Upper lobe of right lung (tissue), 1 donor: ENCODE measurements around the gene TOR1B. TPM values are rescaled to one million over a fixed set of nuclear protein-coding genes. Genes with fewer than 3 reads are reported as not detected.
"Not testable (repeated sequence)": the region's sequence is repeated elsewhere in the genome, so short reads cannot be mapped to it uniquely, and the experiment has no call there.

Experiments
- ATAC-seq: fragments of 200-7000 bp; cut with Tn5 transposase; one replicate; pipeline ENCODE4 v1.9.1; 2020; ENCODE audit warnings: mild to moderate bottlenecking, moderate library complexity
- DNase-seq: peaks from one replicate; pipeline ENCODE4 v3.0.0-alpha.2; 2020
- H3K27ac ChIP-seq: fragments of 200-600 bp; one replicate; pipeline ENCODE4 v1.8.0; 2022
- H3K27me3 ChIP-seq: fragments of 200-600 bp; one replicate; pipeline ENCODE4 v1.8.0; 2022; ENCODE audit warnings: mild to moderate bottlenecking
- H3K36me3 ChIP-seq: fragments of 200-600 bp; one replicate; pipeline ENCODE4 v1.8.0; 2022
- H3K4me1 ChIP-seq: fragments of 200-600 bp; one replicate; pipeline ENCODE4 v1.8.0; 2022
- H3K4me3 ChIP-seq: fragments of 200-600 bp; one replicate; pipeline ENCODE4 v1.8.0; 2022; ENCODE audit warnings: mild to moderate bottlenecking
- H3K9me3 ChIP-seq: fragments of 200-600 bp; one replicate; pipeline ENCODE4 v1.8.0; 2022
- intact Hi-C: fragments of 100-400 bp; cut with DNase I; formaldehyde crosslinking; loops from one replicate; pipeline ENCODE4 v1.11.0; 2022
- total RNA-seq: library from RNA; stranded (reverse); fragmentation: NEBNext Ultra II Directional; extraction: Animal tissue kit (Norgen Biotek cat#: 25700); gene quantifications from one replicate; pipeline ENCODE4 v1.2.1, GENCODE V29; 2021
- TF ChIP-seq, protein P1 (sequence below): fragments of 200-600 bp; IDR thresholded peaks from one replicate; pipeline ENCODE4 v1.8.0; 2022; ENCODE audit warnings: antibody characterized with exemption
- donor health status: DM: no; HTN: yes; CAD: no; lungs with severe emphysema.

The TOR1B gene
- total RNA-seq, 1 donor from 2014 or later: 26.0 TPM

DNA sequence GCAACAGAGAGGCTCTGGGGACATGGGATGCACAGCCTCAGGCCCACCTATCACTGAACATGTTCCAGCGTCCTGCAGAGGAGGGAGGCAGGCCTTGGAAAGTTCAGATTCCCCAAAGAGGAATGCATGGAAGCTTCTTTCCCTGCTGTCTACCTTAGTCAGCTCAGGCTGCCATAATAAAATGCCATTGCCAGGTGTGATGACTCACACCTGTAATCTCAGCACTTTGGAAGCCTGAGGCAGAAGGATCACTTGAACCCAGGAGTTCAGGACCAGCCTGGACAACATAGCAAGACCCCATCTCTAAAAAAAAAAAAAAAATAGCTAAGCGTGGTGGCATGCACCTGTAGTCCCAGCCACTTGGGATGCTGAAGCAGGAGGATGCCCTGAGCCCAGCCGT, 24.5 kb upstream of the TOR1B start:
- DNase-seq (no peak), ATAC-seq (no peak)
- Histone ChIP-seq H3K4me1 (peaks cover 18% of the 10 kb centered on the region), H3K36me3 (no peaks in the 10 kb centered on the region), H3K9me3 (no peaks in the 10 kb centered on the region), H3K27me3 (no peaks in the 10 kb centered on the region), H3K4me3 (no peak overlapping the region), H3K27ac (no peak overlapping the region)
- TF ChIP-seq, protein P1, sequence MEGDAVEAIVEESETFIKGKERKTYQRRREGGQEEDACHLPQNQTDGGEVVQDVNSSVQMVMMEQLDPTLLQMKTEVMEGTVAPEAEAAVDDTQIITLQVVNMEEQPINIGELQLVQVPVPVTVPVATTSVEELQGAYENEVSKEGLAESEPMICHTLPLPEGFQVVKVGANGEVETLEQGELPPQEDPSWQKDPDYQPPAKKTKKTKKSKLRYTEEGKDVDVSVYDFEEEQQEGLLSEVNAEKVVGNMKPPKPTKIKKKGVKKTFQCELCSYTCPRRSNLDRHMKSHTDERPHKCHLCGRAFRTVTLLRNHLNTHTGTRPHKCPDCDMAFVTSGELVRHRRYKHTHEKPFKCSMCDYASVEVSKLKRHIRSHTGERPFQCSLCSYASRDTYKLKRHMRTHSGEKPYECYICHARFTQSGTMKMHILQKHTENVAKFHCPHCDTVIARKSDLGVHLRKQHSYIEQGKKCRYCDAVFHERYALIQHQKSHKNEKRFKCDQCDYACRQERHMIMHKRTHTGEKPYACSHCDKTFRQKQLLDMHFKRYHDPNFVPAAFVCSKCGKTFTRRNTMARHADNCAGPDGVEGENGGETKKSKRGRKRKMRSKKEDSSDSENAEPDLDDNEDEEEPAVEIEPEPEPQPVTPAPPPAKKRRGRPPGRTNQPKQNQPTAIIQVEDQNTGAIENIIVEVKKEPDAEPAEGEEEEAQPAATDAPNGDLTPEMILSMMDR: no peak
- intact Hi-C loops: no loop called here

DNA sequence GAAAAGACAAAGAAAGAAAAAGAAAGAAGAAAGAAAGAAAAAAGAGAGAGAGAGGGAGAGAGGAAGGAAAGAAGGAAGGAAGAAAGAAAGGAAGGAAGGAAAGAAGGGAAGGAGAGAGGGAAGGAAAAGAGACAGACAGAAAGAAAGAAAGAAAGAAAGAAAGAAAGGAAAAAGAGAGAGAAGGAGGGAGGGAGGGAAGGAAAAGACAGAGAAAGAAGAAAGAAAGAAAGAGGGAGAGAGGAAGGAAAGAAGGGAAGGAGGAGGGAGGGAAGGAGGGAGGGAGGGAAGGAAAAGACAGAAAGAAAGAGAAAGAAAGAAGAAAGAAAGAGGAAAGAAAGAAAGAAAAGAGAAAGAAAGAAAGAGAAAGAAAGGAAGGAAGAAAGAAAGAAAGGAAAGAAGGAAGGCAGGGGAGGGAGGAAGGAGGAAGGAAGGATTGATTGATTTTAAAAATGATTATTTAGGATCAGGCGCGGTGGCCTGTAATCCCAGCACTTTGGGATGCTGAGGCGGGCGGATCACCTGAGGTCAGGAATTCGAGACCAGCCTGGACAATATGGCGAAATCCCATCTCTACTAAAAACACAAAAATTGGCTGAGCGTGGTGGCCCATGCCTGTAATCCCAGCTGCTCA, 23.3 kb upstream of the TOR1B start:
- Histone ChIP-seq H3K27ac (no peak overlapping the region), H3K36me3 (no peaks in the 10 kb centered on the region), H3K4me1 (peaks cover 18% of the 10 kb centered on the region), H3K9me3 (no peaks in the 10 kb centered on the region), H3K4me3 (no peak overlapping the region), H3K27me3 (no peaks in the 10 kb centered on the region)
- intact Hi-C loops: no loop called here
- DNase-seq (no peak), ATAC-seq (no peak)
- TF ChIP-seq, protein P1: no peak

DNA sequence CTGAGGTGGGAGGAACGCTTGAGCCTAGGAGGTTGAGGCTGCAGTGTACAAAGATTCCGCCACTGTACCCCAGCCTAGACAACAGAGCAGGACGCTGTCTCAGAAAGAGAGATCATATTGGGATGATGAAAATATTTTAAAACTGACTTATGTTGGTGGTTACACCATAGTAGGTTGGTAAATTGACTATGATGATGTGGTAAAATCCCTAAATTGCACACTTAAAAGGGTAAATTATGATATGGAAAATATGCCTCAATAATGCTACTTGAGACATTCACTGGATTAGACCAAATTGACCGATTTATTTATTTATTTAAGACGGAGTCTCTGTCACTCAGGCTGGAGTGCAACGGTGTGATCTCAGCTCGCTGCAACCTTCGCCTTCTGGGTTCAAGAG, 21.9 kb upstream of the TOR1B start:
- H3K4me3 ChIP-seq: no peak overlapping the region
- no peaks in the 10 kb centered on the region for H3K36me3 ChIP-seq
- H3K27me3 ChIP-seq: no peaks in the 10 kb centered on the region
- TF ChIP-seq, protein P1: no peak
- H3K4me1 ChIP-seq: peaks cover 18% of the 10 kb centered on the region
- ATAC-seq (no peak), DNase-seq (no peak)
- H3K9me3 ChIP-seq: no peaks in the 10 kb centered on the region
- no peak overlapping the region for H3K27ac ChIP-seq
- intact Hi-C loops: no loop called here

DNA sequence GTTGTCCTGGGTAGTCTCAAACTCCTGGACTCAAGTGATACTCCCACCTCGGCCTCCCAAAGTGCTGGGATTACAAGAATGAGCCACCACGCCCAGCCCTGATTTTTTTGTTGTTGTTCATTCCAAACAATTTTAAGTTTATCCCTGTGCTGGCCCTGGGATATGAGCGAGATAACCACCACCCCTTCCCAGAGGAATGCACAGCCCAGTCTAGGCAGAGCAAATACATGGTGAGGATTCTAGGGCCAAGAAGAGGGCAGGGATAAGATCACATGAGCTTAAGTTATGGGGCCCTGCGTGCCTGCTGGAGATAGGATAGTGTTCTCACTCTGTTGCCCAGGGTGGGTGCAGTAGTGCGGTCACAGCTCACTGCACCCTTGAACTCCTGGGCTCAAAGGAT, 21.0 kb upstream of the TOR1B start:
- TF ChIP-seq, protein P1: no peak
- Histone ChIP-seq H3K36me3 (no peaks in the 10 kb centered on the region), H3K27ac (no peak overlapping the region), H3K9me3 (no peaks in the 10 kb centered on the region), H3K4me3 (no peak overlapping the region), H3K27me3 (no peaks in the 10 kb centered on the region), H3K4me1 (peaks cover 12% of the 10 kb centered on the region)
- ATAC-seq (no peak), DNase-seq (no peak)
- intact Hi-C loops: no loop called here

DNA sequence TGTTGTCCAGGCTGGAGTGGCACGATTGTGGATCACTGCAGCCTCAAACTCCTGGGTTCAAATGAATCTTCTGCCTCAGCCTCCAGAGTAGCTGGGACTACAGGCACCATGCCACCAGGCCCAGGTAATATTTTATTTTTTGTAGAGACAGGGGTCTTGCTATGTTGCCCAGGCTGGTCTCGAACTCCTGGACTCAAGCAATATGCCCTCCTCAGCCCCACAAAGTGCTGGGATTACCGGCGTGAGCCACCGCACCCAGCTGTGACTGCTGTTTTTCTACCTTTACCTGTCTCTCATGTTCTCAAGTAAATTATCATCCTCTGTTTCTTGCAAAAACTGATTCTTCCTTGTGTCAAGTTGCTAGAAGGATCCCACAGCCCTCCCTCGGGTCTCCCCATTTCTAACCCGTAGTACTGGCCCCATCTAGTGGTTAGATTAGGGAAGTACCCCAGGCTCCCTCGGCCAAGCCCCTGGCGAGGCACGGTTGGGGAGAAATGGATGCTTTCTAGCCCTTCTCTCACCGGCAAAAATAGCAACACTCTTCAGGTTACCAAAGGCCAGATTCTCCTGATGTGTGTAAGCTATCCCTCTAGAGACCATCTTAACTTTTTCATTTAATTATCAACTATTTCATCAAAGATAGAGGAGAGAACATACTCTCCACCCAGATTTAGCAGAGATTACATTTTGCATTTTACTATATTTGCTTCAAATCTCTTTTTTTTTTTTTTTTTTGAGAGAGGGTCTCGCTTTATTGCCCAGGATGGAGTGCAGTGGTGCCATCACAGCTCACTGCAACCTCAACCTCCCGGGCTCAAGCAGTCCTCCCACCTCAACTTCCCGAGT, 19.2 kb upstream of the TOR1B start:
- DNase-seq: peak; percentile 67
- no peaks in the 10 kb centered on the region for H3K36me3 ChIP-seq
- no peaks in the 10 kb centered on the region for H3K27me3 ChIP-seq
- no peak overlapping the region for H3K4me3 ChIP-seq
- no peak overlapping the region for H3K27ac ChIP-seq
- H3K9me3 ChIP-seq: no peaks in the 10 kb centered on the region
- peak; percentile 99 for ATAC-seq
- intact Hi-C loops: no loop called here
- no peaks in the 10 kb centered on the region for H3K4me1 ChIP-seq
- TF ChIP-seq, protein P1: peak; percentile 93

DNA sequence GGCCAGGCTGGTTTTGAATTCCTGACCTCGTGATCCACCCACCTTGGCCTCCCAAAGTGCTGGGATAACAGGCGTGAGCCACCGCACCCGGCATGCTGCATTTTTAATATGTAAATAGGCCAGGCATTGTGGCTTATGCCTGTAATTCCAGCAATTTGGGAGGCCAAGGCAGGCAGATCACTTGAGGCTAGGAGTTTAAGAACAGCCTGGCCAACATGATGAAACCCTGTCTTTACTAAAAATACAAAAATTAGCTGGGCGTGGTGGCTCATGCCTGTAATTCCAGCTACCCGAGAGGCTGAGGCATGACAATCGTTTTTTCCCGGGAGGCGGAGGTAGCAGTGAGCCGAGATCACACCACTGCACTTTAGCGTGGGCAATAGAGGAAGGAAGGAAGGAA, 18.0 kb upstream of the TOR1B start:
- not testable (repeated sequence) for H3K9me3 ChIP-seq, H3K4me3 ChIP-seq, DNase-seq, ATAC-seq, H3K4me1 ChIP-seq, H3K36me3 ChIP-seq, H3K27ac ChIP-seq, H3K27me3 ChIP-seq
- intact Hi-C loops: loop anchor here (5.0 kb wide), 1 partner anchor 48 kb away; no protein-coding TSS in a partner anchor
